ENCODE results near the gene TRPC4.

DNA sequence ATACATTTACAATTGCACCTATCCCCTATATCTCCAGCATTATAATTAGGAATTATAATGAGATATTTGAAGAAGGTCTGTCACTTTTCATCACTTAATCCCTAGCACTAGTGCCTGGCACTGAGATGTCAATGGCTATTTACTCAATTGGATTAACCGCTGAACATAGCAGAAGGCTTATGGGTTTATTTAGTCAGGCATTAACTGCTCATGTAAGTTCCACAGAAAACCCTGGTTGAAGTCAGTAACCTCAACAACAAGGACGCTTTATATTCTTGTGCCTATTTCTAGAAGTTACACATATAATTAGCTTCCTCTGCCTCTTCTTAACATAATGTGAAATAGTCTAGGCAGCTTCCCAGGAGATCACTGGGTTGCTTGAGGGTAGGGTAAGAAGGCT, 163.5 kb downstream of the TRPC4 start:
- TF ChIP-seq POLR2A (IDR thresholded peaks at IDR 0.05) = no peak
- TF ChIP-seq, protein P1, sequence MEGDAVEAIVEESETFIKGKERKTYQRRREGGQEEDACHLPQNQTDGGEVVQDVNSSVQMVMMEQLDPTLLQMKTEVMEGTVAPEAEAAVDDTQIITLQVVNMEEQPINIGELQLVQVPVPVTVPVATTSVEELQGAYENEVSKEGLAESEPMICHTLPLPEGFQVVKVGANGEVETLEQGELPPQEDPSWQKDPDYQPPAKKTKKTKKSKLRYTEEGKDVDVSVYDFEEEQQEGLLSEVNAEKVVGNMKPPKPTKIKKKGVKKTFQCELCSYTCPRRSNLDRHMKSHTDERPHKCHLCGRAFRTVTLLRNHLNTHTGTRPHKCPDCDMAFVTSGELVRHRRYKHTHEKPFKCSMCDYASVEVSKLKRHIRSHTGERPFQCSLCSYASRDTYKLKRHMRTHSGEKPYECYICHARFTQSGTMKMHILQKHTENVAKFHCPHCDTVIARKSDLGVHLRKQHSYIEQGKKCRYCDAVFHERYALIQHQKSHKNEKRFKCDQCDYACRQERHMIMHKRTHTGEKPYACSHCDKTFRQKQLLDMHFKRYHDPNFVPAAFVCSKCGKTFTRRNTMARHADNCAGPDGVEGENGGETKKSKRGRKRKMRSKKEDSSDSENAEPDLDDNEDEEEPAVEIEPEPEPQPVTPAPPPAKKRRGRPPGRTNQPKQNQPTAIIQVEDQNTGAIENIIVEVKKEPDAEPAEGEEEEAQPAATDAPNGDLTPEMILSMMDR (IDR thresholded peaks at IDR 0.05) = no peak

Measured in transverse colon (tissue), 3 donors.